A204.1 (cell line): ENCODE results near the gene PVRIG.
"Not testable (repeated sequence)": the region's sequence is repeated elsewhere in the genome, so short reads cannot be mapped to it uniquely, and the experiment has no call there.

Experiments used
- FAIRE-seq: peaks from 2 replicates; lab custom pipeline; 2012; peaks lifted over from hg19 to GRCh38; lab: Jason Lieb, UNC

PVRIG gene

GRCh38 chr7:100195222-100195621 is 24.5 kb upstream of the PVRIG start:
- FAIRE-seq = no peak

GRCh38 chr7:100195901-100196322 is 23.8 kb upstream of the PVRIG start:
- not testable (repeated sequence) for FAIRE-seq

- FAIRE-seq = no peak
Observed at GRCh38 chr7:100198266-100198665, 21.5 kb upstream of the PVRIG start.

GRCh38 chr7:100200693-100201092 is 19.1 kb upstream of the PVRIG start:
- FAIRE-seq = no peak

- FAIRE-seq = no peak
Observed at GRCh38 chr7:100204454-100204853, 15.3 kb upstream of the PVRIG start.

DNA sequence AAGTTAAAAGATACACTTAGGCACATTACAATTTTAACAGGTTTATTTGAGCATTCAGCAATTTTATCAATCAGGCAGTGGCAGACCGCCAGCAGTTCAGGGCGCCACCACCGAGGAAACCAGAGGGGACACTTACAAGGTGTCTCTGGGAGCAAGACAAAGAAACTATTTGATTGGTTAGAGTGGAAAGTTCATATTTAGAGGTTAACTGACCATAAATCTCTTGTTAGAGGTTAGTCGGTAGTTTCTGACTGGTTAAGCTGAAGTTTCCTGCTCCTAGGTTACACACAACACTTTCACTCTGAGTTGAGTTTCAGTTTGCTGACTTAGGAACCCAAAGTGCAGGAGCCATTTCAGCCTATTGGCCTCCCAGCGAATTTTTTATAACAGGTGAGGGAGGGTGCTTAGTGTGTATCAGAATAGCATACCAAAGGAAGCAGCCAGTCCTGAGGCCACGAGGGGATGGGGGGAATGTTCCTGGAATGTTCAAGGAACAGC is 10.8 kb upstream of the PVRIG start:
- no peak for FAIRE-seq

DNA sequence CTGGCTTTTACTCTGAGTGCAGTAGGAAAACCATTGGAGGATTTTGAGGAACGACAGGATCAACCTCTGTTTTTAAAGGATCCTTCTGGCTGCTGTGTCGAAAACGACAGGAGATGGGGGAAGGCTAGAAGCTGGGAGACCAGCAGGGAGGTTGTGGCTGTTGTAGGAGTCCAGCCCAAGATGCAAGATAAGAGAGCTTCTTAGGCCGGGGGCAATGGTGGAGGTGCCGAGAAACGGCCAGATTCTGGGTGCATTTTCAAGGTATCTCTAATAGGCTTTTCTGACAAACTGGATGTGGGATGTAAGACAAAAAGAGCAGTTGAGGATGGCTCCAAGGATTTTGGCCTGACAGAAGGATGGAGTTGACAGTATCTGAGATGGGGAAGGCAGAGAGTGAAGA is 10.3 kb upstream of the PVRIG start:
- FAIRE-seq = no peak

DNA sequence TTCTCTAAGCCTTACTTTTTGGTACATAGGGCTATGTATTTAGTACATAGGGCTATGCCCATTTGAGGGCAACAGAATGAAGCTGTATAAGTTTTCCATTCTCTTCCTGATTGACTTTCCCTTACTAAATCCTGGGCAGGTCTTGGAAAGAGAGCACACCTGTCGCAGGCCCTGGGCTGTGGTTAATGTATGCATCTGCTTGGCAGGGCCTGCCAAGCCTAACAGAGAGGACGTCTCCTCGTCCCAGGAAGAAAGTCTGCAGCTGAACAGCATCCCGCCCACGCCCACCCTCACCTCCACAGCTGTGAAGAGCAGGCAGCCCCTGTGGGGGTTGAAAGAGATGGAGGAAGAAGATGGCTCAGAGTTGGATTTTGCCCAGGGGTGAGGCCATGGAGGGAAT is 8.9 kb upstream of the PVRIG start:
- no peak for FAIRE-seq

GRCh38 chr7:100211342-100211780 is 8.4 kb upstream of the PVRIG start:
- no peak for FAIRE-seq

DNA sequence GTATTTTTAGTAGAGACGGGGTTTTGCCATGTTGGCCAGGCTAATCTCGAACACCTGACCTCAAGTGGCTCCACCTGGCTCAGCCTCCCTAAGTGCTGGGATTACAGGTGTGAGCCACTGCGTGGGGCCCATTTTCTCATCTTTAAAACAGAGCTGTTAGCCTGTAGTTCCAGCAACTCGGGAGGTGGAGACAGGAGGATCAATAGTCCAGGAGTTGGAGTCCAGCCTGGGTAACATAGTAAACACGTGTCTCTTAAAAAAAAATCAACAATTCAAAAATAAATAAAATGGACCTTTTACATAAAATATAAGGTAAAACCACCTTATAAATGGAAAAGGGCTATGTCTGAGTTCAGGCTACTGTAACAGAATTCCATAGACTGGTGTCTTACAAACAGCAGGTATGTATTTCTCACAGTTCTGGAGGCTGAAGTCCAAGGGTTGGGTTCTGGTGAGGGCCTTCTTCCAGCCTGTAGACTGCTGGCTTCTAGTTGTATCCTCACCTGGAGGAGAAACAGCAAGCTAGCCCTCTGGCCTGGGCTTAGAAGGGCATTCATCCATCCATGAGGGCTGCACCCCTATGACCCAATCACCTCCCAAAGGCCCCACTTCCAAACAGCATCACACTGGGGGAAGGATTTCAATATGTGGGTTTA is 7.0 kb upstream of the PVRIG start:
- FAIRE-seq = no peak

DNA sequence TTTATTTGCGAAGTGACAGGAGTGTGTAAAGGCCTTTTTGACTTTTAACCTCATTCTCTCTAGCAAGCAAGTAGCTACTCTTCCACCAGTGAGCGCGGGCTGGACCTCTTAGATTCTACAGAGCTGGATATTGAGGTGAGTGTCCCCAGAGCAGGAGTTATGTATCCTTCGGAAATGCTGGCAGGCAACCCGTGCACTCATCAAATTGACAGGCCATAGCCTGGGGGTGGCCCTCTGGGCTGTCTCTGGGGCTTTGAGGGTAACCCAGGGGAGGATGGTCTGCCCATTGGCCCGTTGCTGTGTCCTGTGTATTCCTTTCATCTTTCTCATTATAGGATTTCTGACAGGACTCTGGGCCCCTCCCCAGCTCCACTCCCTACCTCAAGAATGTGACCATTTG is 6.1 kb upstream of the PVRIG start:
- no peak for FAIRE-seq

- not testable (repeated sequence) for FAIRE-seq
Observed at GRCh38 chr7:100214356-100214755, 5.4 kb upstream of the PVRIG start.

DNA sequence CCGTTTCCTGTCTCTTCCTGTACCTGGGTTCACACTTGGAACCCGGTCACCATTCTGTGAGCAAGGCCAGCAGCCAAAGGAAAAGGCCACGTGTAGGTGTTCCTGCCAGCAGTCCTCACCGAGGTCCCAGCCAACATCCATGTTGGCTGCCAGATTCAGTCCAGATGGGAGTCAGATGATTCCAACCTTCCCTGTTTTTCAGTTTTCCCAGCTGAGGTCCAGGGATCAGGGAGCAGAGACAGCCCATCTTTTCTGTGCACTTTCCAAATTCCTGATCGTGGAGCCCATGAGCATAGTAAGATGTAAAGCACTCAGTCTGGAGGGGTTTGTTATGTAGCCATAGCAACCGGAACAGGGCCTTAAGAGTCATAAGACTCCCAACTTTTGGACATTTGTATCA is 3.9 kb upstream of the PVRIG start:
- no peak for FAIRE-seq

DNA sequence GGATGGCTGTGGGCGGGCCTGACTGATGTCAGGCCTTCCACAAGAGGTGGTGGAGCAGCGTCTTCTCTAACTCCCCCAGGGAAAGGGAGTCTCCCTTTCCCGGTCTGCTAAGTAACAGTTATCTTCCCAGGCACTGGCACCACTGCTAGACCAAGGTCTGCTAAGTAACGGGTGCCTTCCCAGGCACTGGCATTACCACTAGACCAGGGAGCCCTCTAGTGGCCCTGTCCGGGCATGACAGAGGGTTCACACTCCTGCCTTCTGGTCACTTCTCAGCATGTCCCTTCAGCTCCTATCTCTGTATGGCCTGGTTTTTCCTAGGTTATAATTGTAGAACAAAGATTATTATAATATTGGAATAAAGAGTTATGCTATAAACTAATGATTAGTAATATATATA is 1.8 kb upstream of the PVRIG start:
- FAIRE-seq = peak; percentile 94

DNA sequence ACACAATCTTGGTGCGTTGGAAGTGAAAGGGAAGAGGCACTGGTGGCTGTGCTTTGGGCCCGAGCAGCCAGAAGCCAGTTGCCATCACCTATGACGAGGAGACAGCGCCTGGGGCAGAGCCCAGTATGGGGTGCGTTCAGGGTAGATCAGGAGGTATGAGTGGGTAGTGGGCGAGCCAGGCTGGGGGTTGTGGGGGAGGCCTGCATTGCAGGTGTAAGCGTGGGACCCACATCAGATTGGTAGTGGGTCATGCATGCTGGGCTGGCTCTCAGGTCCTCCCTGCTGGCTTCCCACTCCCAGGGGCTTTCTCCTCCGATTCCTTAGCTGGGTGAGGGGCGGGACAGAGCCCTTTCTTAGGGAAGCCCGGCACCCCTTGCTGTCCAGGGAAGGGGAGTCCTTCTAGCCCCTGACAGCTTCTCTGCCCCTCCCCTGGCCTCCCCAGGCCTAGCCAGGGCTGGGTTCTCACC is 445 bp upstream of the PVRIG start:
- FAIRE-seq = no peak

DNA sequence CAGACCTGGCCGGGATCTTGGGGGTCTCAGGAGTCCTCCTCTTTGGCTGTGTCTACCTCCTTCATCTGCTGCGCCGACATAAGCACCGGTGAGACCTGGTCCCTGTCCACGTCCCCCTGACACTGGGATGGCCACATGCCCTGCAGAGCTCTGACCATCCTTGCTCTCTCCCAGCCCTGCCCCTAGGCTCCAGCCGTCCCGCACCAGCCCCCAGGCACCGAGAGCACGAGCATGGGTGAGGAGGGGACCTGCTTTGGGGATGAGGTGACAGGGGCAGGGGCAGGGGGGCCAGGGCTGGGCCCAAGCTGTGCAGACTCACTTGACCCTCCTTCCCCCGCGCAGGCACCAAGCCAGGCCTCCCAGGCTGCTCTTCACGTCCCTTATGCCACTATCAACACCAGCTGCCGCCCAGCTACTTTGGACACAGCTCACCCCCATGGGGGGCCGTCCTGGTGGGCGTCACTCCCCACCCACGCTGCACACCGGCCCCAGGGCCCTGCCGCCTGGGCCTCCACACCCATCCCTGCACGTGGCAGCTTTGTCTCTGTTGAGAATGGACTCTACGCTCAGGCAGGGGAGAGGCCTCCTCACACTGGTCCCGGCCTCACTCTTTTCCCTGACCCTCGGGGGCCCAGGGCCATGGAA is 959 bp downstream of the PVRIG start:
- no peak for FAIRE-seq

- FAIRE-seq = no peak
Observed at GRCh38 chr7:100221231-100221718, 1.5 kb downstream of the PVRIG start.

DNA sequence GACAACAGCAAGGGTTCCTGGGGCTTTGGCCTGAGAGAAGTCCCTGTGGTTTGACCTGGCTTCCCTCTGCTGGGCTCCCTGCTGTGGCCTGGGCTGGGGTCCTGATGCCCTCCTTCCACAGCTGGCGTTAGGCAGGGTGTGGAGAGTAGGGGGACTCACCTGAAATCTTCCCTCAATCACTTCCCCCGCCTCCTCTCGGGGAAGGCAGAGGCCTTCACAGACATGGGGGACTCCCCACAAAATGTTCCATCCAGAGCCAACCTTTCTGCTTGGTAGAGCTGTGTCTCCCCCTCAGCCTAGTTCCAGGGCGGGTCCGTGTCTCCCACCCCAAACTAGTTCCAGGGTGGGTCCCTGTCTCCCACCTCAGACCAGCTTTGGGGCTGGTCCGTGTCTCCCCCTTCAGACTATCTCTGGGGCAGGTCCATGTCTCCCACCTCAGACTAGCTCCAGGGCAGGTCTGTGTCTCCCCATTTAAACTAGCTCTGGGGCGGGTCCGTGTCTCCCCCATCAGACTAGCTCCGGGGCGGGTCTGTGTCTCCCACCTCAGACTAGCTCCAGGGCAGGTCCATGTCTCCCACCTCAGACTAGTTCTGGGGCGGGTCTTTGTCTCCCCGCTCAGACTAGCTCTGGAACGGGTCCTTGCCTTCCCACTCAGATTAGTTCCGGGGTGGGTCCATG is 2.2 kb downstream of the PVRIG start:
- no peak for FAIRE-seq

DNA sequence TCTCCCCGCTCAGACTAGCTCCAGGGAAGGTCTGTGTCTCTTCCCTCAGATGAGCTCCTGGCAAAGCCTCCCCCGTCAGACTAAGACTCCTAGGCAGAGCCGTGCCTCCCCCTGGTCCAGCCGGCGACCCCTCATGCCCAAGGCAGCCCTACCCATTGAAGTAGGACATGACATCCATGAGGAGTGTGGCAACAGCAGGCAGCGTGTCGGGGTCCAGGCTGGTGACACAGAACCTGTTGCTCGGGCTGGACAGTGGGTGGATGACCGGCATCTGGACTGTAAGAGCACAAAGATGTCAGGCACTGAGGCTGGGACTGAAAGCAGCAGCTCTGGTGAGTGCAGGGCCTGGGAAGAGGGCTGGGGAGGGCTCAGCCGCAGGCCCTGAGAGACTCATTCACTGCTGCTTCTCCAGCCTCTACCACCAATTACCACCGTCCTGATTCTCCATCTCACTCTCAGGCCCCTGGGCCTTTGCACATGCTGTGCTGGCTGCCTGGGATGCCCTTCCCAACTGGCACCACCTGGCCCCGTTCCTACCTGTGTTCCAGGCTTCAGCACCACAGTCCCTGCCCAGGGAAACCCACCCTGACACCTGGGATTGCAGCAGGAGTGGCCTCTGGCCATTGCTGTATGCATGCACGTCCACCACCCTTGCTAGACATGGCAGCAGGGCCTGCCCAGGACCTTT is 2.8 kb downstream of the PVRIG start:
- no peak for FAIRE-seq

DNA sequence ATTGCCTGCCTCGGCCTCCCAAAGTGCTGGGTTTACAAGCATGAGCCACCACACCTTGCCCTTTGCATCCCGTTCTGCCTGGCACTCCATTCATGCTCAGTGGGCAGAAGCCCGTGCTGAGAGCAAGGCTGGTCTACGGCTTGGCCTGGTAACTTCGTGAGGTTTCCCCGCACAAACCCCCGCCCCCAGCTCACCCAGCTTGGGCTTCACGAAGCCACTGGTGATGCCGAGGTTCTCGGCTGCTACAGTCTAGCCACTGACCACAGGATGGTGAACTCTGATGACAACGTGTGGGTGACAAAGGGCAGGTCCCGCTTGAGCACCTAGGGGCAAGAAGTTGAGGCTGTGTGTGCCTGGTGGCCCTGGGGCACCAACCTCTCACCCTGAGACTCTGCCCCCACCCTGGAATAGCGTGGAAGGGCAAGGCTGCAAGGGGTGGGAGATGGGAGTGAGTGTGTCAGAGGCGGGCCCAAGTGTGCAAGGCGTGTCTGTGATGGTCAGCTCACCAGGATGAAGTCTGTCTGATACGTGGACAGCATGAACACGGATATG is 3.7 kb downstream of the PVRIG start:
- not testable (repeated sequence) for FAIRE-seq

DNA sequence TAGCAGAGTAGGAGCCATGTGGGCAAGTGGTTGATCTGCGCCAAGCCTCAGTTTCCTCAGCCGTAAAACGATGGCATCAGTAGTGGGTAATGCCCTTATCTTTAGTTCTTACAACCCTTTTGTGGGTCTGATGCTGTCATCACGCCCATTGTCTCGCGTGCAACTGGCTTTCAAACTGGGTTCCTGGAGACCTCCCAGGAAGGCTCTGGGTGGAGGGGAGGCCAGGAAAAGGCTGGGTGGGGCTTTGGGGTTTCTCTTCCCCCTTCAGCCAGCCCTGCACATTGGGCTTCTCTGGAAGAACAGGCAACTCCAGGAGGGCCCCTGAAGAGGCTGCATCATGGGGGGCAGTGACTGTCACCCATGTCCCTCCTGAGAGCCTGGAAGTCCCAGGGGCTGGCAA is 5.1 kb downstream of the PVRIG start:
- not testable (repeated sequence) for FAIRE-seq

GRCh38 chr7:100234660-100235317 is 15.0 kb downstream of the PVRIG start:
- not testable (repeated sequence) for FAIRE-seq
